A549 treated with dexamethasone at 1 μM for 4 hours (cell line): ENCODE measurements around the gene TRIML1. TPM values are rescaled to one million over a fixed set of nuclear protein-coding genes. Genes with fewer than 3 reads are reported as not detected.

ENCODE experiments used
- total RNA-seq: library from RNA; stranded (reverse); fragments of 200-300 nt; extraction: Qiagen RNA extraction; gene quantifications from 5 replicates; pipeline ENCODE4 v1.2.3, GENCODE V29; 2022

The TRIML1 gene
- total RNA-seq: not detected in 5 replicates

DNA sequence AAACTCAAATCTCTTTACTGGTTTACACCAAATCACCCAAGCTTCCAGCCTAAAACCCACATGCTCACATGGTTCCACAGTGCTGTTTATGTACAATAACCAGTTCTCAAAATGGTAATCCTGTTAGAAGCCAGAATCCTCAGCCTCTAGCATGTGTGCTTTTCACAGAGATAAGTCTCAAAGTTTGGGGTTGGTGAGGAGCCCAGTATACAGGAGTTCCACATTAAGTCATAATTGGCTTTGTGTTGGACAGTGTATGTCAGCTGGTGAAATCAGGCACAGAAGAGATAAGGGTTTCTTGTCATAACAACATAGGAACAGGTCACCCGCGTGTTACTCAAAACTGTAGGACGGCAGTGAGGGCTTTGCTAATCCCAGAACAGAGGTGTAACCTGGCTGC lies at the start of gene TRIML1:
TRIML1 (plus strand) TSS at position 301 of the 400 bp plus-strand sequence. CDS start 118 bp downstream, outside the sequence.

GRCh38 chr4:188109157-188109755 lies 30.0 kb upstream of the TRIML1 start, which contains the start of gene TRIML2:
Gene TRIML2, minus strand, starts transcription at chr4:188109603. Its CDS starts 4,235 bp downstream, at chr4:188105368.

Other genes starting within 250 kb of the TRIML1 start
- gene ZFP42, start 143.7 kb upstream of the TRIML1 start, total RNA-seq: not detected in 5 replicates
- 32.4 to 48.9 TPM (median 38.8 TPM) in 5 replicates for gene TRIML2, start 29.8 kb upstream of the TRIML1 start, total RNA-seq